Motor neuron (in vitro differentiated cells): ENCODE measurements around the gene FBLN2. TPM values are rescaled to one million over a fixed set of nuclear protein-coding genes. Genes with fewer than 3 reads are reported as not detected.

Experiments
- ATAC-seq, 8 experiments: fragments of 200-7000 bp; cut with Tn5 transposase; replicated peaks in 6 of 8; 2 replicates each; pipeline ENCODE4 v1.8.0; 2021; ENCODE audit warnings: mild to moderate bottlenecking in 8 of 8, moderate library complexity in 8 of 8
- H3K27ac ChIP-seq, 2 donors: fragments of 250-450 bp; sonication (Bioruptor Pico); 2 replicates each; pipeline ENCODE4 v1.9.0; 2021; ENCODE audit warnings: antibody characterized with exemption in 2 of 2, mild to moderate bottlenecking in 2 of 2, moderate library complexity in 1 of 2
- H3K4me1 ChIP-seq, 2 donors: fragments of 250-450 bp; sonication (Bioruptor Pico); replicated peaks in 1 of 2; 2 replicates each; pipeline ENCODE4 v1.6.1; 2021; ENCODE audit warnings: antibody characterized with exemption in 2 of 2, mild to moderate bottlenecking in 2 of 2, moderate library complexity in 1 of 2
- H3K4me3 ChIP-seq, 5 donors: fragments of 250-450 bp; sonication (Bioruptor Pico); 2 replicates each; pipeline ENCODE4 v1.9.0; 2021; ENCODE audit warnings: antibody characterized with exemption in 5 of 5, mild to moderate bottlenecking in 5 of 5, moderate library complexity in 4 of 5
- WGBS, 10 experiments: fragments of 450-650 bp; shearing (Covaris generic); methylation state at CpG; one replicate each; pipeline ENCODE4 v1.0.0; 2022; 5-methylcytosine and 5-hydroxymethylcytosine counted together
- in situ Hi-C, 9 experiments: fragments of 400-800 bp; cut with MboI; loops; one replicate each; pipeline ENCODE4 v1.15.0; 2021; ENCODE audit warnings: low sequenced_read_pairs in 9 of 9, low pct_unique_long_range_greater_than_20kb in 2 of 9; ENCODE audit not compliant: unreplicated experiment in 9 of 9
- total RNA-seq, 8 experiments: library from RNA; unstranded; fragments of 300-600 nt; gene quantifications; 2 replicates each; pipeline versions ENCODE4 v1.2.3 to v1.2.4, GENCODE V29; 2022

Gene FBLN2
- total RNA-seq, 8 experiments from 2014 or later, result 1.2 to 263 (median 9.4) TPM

- no peak overlapping the region for H3K4me3 ChIP-seq
- H3K4me1 ChIP-seq, result no peaks in the 10 kb centered on the region
- WGBS, 10 experiments, result 43 to 100% (median 66%) methylated on average over 1 to 3 of the region's 5 CpGs; no CpG with 5 or more reads in 6 of the 10 experiments
- in situ Hi-C loops, result no loop called here
- peak in 2 of 8 experiments; percentile 7 to 9 for ATAC-seq
- H3K27ac ChIP-seq, result no peak overlapping the region
Measured at GRCh38 chr3:13539292-13539638, 9.7 kb upstream of the FBLN2 start.

DNA sequence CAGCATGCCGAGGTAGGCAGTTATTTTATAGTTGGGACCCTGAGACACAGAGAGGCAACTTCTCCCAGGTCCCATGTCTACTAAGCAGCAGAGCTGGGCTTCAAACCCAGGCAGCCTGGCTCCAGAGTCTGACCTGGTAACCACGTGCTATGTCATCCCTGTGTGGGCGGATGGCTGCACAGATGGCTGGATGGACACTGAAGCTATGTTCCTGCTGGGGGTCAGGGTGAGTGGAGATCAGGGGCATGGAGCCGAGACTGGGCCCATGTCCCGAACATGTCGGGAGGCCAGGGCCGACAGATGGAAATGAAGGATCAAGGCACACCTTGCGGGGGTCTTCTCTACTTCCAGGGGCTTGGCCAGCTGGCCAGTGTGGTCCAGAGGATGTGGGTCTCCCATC lies 9.3 kb upstream of the FBLN2 start:
- WGBS, 10 experiments, result 30 to 100% (median 61%) methylated on average over 1 to 5 of the region's 8 CpGs; no CpG with 5 or more reads in 5 of the 10 experiments
- Histone ChIP-seq H3K4me3 (no peak overlapping the region), H3K27ac (no peak overlapping the region), H3K4me1 (no peaks in the 10 kb centered on the region)
- in situ Hi-C loops, result no loop called here
- no peak for ATAC-seq

DNA sequence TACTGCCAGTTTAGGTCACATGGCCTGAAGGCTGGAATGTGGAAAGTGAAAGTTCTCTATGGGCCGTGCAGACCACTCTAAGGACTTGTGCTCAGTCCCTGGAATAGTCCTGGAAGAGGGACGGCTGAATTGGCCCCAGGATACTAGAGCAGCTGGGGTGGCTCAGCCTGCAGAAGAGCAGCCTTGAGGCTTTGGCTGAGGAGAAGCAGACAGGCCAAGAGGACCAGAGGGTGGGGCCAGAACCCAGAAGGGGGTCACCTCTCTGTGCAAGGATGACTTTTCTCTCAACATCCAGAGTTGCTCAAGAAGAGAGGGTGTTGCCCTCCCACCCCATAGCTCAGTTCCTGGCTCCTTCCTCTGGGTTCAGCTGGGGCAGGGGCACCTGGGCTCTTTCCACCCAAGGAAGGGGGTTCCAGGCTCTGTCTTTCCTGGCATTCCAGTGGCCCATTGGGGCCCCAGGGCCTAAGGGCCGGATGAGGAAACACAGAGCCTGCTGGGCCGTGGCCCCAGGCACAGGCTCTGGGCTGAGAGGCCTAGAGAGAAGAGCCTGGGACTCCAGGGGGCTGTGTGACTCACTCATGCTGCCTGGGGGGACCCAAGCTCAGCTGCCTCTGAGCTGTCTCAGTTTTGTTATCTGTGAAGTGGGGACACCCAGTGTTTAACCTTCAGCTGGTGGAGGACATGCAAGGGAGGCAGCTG lies 8.5 kb upstream of the FBLN2 start:
- Histone ChIP-seq H3K4me1 (no peaks in the 10 kb centered on the region), H3K4me3 (no peak overlapping the region), H3K27ac (no peak overlapping the region)
- WGBS, 10 experiments, result 60 to 100% (median 74%) methylated on average over 1 to 2 of the region's 4 CpGs; no CpG with 5 or more reads in 6 of the 10 experiments
- no peak for ATAC-seq
- in situ Hi-C loops, result no loop called here

DNA sequence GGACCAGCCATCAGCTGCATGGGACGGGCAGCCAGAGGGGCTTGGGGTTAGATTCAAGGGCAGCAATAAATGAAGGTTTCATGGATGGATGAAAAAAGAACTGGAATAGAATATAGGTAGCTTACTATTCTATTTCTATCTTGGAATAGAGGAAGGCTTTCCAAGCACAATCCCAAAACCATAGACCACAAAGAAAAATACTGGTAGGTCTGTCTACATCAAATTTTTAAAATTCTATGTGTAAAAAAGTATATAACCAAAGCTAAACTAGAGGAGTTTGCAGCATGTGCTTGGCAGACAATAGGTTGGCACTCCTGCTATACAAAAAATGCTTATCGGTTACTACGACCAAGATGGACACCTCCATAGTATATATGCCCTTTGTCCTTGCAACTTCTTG lies 7.2 kb upstream of the FBLN2 start:
- Histone ChIP-seq H3K4me1 (peaks cover 2 to 4% of the 10 kb centered on the region in 2 donors), H3K4me3 (no peak overlapping the region), H3K27ac (no peak overlapping the region)
- in situ Hi-C loops, result no loop called here
- WGBS, 10 experiments, result 42 to 100% (median 50%) methylated on average over 1 to 3 of the region's 3 CpGs; no CpG with 5 or more reads in 1 of the 10 experiments
- ATAC-seq, result no peak

- Histone ChIP-seq H3K4me1 (peaks cover 3 to 8% of the 10 kb centered on the region in 2 donors), H3K27ac (no peak overlapping the region), H3K4me3 (no peak overlapping the region)
- 33 to 100% (median 74%) methylated on average over 1 to 3 of the region's 3 CpGs for WGBS, 10 experiments
- in situ Hi-C loops, result no loop called here
- no peak for ATAC-seq
Measured at GRCh38 chr3:13542142-13542541, 6.8 kb upstream of the FBLN2 start.

DNA sequence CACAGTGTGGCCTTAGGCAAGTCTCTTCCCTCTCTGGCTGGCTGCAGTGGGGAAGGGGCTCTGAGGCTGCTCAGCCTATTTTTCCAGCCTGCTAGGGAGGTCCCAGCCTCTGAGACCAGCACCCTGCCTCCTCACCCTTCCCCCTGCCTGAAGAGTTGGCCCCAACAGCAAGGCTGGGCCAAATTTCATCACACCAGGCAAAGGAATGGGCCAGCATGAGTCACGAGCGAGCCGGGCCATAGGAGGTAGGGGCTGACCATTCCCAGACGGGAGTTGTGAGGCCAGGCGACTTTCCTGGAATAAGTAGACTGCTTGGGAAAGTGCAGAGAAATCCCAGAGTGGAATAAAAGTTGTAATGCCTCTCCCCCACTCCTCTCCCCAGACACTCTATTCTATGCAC lies 5.7 kb upstream of the FBLN2 start:
- Histone ChIP-seq H3K4me1 (peaks cover 3 to 9% of the 10 kb centered on the region in 2 donors), H3K27ac (no peak overlapping the region), H3K4me3 (no peak overlapping the region)
- ATAC-seq, result peak in 2 of 8 experiments; percentile 59 to 73
- WGBS, 10 experiments, result 10 to 100% (median 74%) methylated on average over 2 to 4 of the region's 5 CpGs; no CpG with 5 or more reads in 6 of the 10 experiments
- in situ Hi-C loops, result no loop called here

- 0 to 100% (median 60%) methylated on average over 1 to 4 of the region's 6 CpGs; no CpG with 5 or more reads in 3 of the 10 experiments for WGBS, 10 experiments
- no peak overlapping the region for H3K27ac ChIP-seq
- peak in 2 of 8 experiments; percentile 45 to 46 for ATAC-seq
- no peak overlapping the region for H3K4me3 ChIP-seq
- H3K4me1 ChIP-seq, result peaks cover 3 to 9% of the 10 kb centered on the region in 2 donors
- in situ Hi-C loops, result no loop called here
Measured at GRCh38 chr3:13544293-13544831, 4.6 kb upstream of the FBLN2 start.

GRCh38 chr3:13544951-13545651 lies 3.8 kb upstream of the FBLN2 start:
- ATAC-seq, result no peak
- Histone ChIP-seq H3K4me3 (no peak overlapping the region), H3K27ac (no peak overlapping the region), H3K4me1 (peaks cover 3 to 9% of the 10 kb centered on the region in 2 donors)
- in situ Hi-C loops, result no loop called here
- WGBS, 10 experiments, result 28 to 80% (median 57%) methylated on average over 1 to 7 of the region's 9 CpGs; no CpG with 5 or more reads in 2 of the 10 experiments

DNA sequence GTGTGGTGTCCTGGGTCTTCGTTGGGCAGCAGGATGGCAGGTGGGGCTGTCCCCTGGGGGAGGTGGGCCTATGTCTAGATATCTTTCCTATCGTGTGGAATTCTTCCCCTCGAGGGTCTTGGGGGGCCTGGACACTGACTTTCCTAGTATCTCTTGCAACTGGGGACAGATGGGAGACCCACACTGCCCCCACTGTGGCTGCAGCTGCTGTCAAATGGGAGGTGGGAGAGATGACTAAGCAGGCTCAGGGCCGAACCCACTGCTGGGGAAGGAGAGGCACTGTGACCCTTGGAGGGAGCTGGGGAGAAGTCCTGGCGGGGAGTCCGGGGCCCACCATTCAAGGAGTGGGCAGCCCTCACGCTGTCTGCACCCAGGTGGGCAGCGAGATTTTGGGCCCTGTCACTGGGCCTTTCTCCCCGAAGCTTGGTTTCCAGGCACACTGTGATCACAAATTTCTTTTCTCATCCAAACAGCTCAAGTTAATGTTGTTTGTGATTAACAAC lies 2.9 kb upstream of the FBLN2 start:
- in situ Hi-C loops, result no loop called here

GRCh38 chr3:13546667-13547171 lies 2.2 kb upstream of the FBLN2 start:
- Histone ChIP-seq H3K4me1 (peaks cover 3 to 9% of the 10 kb centered on the region in 2 donors), H3K27ac (peak overlapping the region in 1 of 2 donors; percentile 42), H3K4me3 (no peak overlapping the region)
- WGBS, 10 experiments, result 58 to 73% (median 66%) methylated on average over 4 of the region's 9 CpGs; no CpG with 5 or more reads in 7 of the 10 experiments
- peak in 5 of 8 experiments; percentile 48 to 66 (median 61) for ATAC-seq
- in situ Hi-C loops, result no loop called here

More for the DNA sequence above, 2.9 kb upstream of the FBLN2 start:
- WGBS, 10 experiments, result 50 to 100% (median 80%) methylated on average over 1 to 3 of the region's 9 CpGs; no CpG with 5 or more reads in 5 of the 10 experiments
- no peak overlapping the region for H3K4me3 ChIP-seq
- H3K4me1 ChIP-seq, result peaks cover 3 to 9% of the 10 kb centered on the region in 2 donors
- no peak for ATAC-seq
- no peak overlapping the region for H3K27ac ChIP-seq

DNA sequence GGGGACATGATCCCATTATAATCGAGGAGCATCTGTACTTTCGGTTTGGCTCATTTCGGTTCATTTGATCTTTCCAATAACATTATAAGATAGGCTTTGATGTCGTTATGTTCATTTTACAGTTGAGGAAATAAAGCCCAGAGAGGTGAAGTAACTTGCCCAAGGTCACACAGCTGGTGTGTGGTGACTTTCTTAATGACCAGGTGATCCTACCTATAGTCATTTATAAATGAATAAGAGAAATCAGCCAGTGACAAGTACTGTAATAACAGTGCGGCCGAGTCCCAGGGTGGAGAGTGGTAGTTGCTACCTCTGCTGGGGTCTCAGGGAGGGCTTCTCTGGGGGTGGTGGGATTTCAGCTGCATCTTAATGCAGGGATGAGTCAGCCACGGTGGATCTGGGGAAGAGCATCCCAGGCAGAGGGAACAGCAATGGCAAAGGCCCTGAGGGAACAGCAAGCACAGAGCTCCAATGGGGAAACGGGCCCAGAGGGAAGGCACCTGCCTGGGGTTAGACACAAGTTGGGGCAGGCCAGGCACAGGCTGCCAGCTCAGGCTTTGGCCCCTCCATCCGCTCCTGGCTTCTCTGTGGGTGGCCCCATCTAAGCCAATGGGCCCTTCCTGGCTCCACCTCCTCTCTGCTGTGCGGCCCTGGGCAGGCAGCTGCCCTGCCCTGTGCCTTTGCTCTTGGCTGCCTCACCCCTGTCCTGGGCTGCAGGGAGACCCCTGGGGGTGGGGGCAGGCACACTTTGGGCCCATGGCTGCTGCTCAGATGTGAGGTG lies 1.1 kb upstream of the FBLN2 start:
- in situ Hi-C loops, result no loop called here
- no peak overlapping the region for H3K27ac ChIP-seq

GRCh38 chr3:13549623-13550422 lies 898 bp downstream of the FBLN2 start:
- H3K4me3 ChIP-seq, result no peak overlapping the region
- WGBS, 10 experiments, result 40 to 100% (median 67%) methylated on average over 1 to 7 of the region's 18 CpGs; no CpG with 5 or more reads in 5 of the 10 experiments
- H3K4me1 ChIP-seq, result peaks cover 3 to 9% of the 10 kb centered on the region in 2 donors
- ATAC-seq, result peak in 2 of 8 experiments; percentile 1 to 2
- in situ Hi-C loops, result no loop called here
- no peak overlapping the region for H3K27ac ChIP-seq

More for the DNA sequence above, 1.1 kb upstream of the FBLN2 start:
- Histone ChIP-seq H3K4me1 (peaks cover 3 to 9% of the 10 kb centered on the region in 2 donors), H3K4me3 (no peak overlapping the region)
- no peak for ATAC-seq
- WGBS, 10 experiments, result 40 to 100% (median 97%) methylated on average over 1 to 5 of the region's 10 CpGs; no CpG with 5 or more reads in 2 of the 10 experiments
